MM.1S (cell line): Measurements from ENCODE around the gene MRTFA.

Source experiments
- EZH2 ChIP-seq: fragments of 300-600 bp; sonication (generic); optimal IDR thresholded peaks from 2 replicates; pipeline ENCODE3; 2017; ENCODE audit warnings: low read depth, mild to moderate bottlenecking, antibody characterized with exemption, low read length, mixed read lengths
- EZH2phosphoT487 ChIP-seq: fragments of 300-600 bp; sonication (generic); IDR thresholded peaks from 2 replicates; pipeline ENCODE4 v1.6.1; 2018; ENCODE audit warnings: antibody characterized with exemption, low read length
- TF ChIP-seq, protein P1 (sequence below): fragments of 300-600 bp; sonication (generic); IDR thresholded peaks from 2 replicates; pipeline ENCODE4 v1.5.1; 2016; ENCODE audit warnings: antibody characterized with exemption, low read length, mixed read lengths

DNA sequence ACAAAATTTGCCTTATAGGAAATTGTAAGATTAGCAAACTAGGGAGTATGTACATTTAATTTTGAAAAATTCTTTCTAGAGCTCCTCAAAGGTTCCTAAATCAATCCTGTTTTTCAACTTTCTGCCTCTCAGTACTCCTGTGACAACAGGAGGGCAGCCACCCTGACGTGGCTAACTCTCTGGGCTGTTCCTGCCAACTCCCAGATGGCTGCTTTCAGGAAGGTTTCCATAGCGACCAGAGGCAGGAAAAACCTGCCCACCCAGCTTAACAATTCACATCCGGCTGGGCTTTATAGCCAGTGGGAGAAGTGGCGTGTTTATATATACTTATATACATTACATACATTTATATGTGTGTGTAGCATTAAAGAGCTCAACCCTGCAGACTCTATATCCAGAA lies 239.6 kb downstream of the MRTFA start:
- TF ChIP-seq EZH2 (no peak), EZH2phosphoT487 (no peak)
- TF ChIP-seq, protein P1, sequence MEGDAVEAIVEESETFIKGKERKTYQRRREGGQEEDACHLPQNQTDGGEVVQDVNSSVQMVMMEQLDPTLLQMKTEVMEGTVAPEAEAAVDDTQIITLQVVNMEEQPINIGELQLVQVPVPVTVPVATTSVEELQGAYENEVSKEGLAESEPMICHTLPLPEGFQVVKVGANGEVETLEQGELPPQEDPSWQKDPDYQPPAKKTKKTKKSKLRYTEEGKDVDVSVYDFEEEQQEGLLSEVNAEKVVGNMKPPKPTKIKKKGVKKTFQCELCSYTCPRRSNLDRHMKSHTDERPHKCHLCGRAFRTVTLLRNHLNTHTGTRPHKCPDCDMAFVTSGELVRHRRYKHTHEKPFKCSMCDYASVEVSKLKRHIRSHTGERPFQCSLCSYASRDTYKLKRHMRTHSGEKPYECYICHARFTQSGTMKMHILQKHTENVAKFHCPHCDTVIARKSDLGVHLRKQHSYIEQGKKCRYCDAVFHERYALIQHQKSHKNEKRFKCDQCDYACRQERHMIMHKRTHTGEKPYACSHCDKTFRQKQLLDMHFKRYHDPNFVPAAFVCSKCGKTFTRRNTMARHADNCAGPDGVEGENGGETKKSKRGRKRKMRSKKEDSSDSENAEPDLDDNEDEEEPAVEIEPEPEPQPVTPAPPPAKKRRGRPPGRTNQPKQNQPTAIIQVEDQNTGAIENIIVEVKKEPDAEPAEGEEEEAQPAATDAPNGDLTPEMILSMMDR, result no peak
